B cell (primary cell): ENCODE data around the gene HCRTR2. TPM values are rescaled to one million over a fixed set of nuclear protein-coding genes. Genes with fewer than 3 reads are reported as not detected.
"Not testable (repeated sequence)": the region's sequence is repeated elsewhere in the genome, so short reads cannot be mapped to it uniquely, and the experiment has no call there.

Experiments used
- ATAC-seq: fragments of 200-7000 bp; cut with Tn5 transposase; one replicate; pipeline ENCODE4 v1.10.0; 2021; ENCODE audit warnings: low read depth, mild to moderate bottlenecking, moderate number of reproducible peaks, moderate library complexity
- CTCF ChIA-PET: fragments of 350-600 bp; sonication (Branson Sonifier 250); formaldehyde crosslinking; loops from one replicate; lab custom pipeline; 2021; ENCODE audit warnings: antibody characterized with exemption, inconsistent platforms; lab: Charles Lee
- POLR2A ChIA-PET: fragments of 350-600 bp; sonication (Branson Sonifier 250); formaldehyde crosslinking; loops from one replicate; lab custom pipeline; 2021; ENCODE audit warnings: antibody characterized with exemption; lab: Charles Lee
- DNase-seq: peaks from one replicate; pipeline ENCODE4 v3.0.0; 2013
- H2AFZ ChIP-seq: 2 replicates; pipeline ENCODE4 v1.6.1; 2012; ENCODE audit warnings: mild to moderate bottlenecking, low read depth, low read length; ENCODE audit not compliant: insufficient read depth, poor library complexity, severe bottlenecking
- H3K27ac ChIP-seq, 2 donors: 1 replicate in 1 of 2; 2 replicates in 1 of 2; pipeline ENCODE4 v1.5.1; 2012 to 2013; ENCODE audit warnings: low read length in 2 of 2, mild to moderate bottlenecking in 2 of 2, moderate library complexity in 1 of 2
- H3K27me3 ChIP-seq, 4 experiments: fragments of 200-600 bp in 1 of 4; sonication (generic) in 1 of 4; replicated peaks in 1 of 4; 1 replicate in 2 of 4; 2 replicates in 2 of 4; pipeline versions ENCODE4 v1.6.1 to v1.7.0; 2013 to 2016; ENCODE audit warnings: low read length in 3 of 4, mild to moderate bottlenecking in 2 of 4, mixed read lengths in 1 of 4, moderate library complexity in 1 of 4; ENCODE audit not compliant: insufficient read depth in 4 of 4, control insufficient read depth in 3 of 4; ENCODE audit errors: control extremely low read depth in 1 of 4
- H3K36me3 ChIP-seq, 2 experiments: replicated peaks in 1 of 2; 1 replicate in 1 of 2; 2 replicates in 1 of 2; pipeline versions ENCODE4 v1.6.1 to v1.7.1; 2013; ENCODE audit warnings: low read length in 1 of 2; ENCODE audit not compliant: insufficient read depth in 2 of 2, control insufficient read depth in 1 of 2; ENCODE audit errors: control extremely low read depth in 1 of 2, extremely low read depth in 1 of 2
- H3K4me1 ChIP-seq, 2 donors: fragments of 200-600 bp in 1 of 2; sonication (generic) in 1 of 2; 1 replicate in 1 of 2; 2 replicates in 1 of 2; pipeline versions ENCODE4 v1.5.1 to v1.6.1; 2013 to 2017; ENCODE audit warnings: low read length in 2 of 2; ENCODE audit not compliant: control insufficient read depth in 2 of 2, insufficient read depth in 2 of 2
- H3K4me2 ChIP-seq: replicated peaks from 2 replicates; pipeline ENCODE3; 2012; ENCODE audit warnings: mild to moderate bottlenecking, low read depth, low read length; ENCODE audit not compliant: poor library complexity, severe bottlenecking
- H3K4me3 ChIP-seq, 5 experiments: fragments of 200-600 bp in 1 of 5; sonication (generic) in 1 of 5; 1 replicate in 3 of 5; 2 replicates in 2 of 5; pipeline versions ENCODE4 v1.5.1 to v1.7.0; 2011 to 2016; ENCODE audit warnings: low read length in 4 of 5, mild to moderate bottlenecking in 4 of 5, low read depth in 2 of 5, control low read depth in 1 of 5, moderate library complexity in 1 of 5; ENCODE audit not compliant: insufficient read depth in 1 of 5; ENCODE audit errors: control extremely low read depth in 1 of 5, extremely low read depth in 1 of 5
- H3K79me2 ChIP-seq: fragments of 200-600 bp; sonication (generic); one replicate; pipeline ENCODE4 v1.6.0; 2016; ENCODE audit warnings: low read length; ENCODE audit not compliant: control insufficient read depth, insufficient read depth
- H3K9ac ChIP-seq: fragments of 200-600 bp; sonication (generic); 2 replicates; pipeline ENCODE4 v1.6.1; 2017; ENCODE audit warnings: mild to moderate bottlenecking, low read length, moderate library complexity
- H3K9me3 ChIP-seq, 3 donors: one replicate each; pipeline versions ENCODE4 v1.6.1 to v1.7.1; 2013; ENCODE audit warnings: low read length in 2 of 3; ENCODE audit not compliant: control insufficient read depth in 2 of 3, insufficient read depth in 1 of 3; ENCODE audit errors: control extremely low read depth in 1 of 3
- H4K20me1 ChIP-seq: 2 replicates; pipeline ENCODE4 v1.6.0; 2012; ENCODE audit warnings: mild to moderate bottlenecking, low read length; ENCODE audit not compliant: insufficient read depth, control insufficient read depth, poor library complexity, severe bottlenecking
- H3K27ac Mint-ChIP-seq: one replicate; pipeline ENCODE4 v1.8.0; 2021; ENCODE audit warnings: mixed read lengths
- H3K27me3 Mint-ChIP-seq: one replicate; pipeline ENCODE4 v1.8.0; 2021; ENCODE audit warnings: mixed read lengths
- H3K4me1 Mint-ChIP-seq: one replicate; pipeline ENCODE4 v1.8.0; 2021; ENCODE audit warnings: mixed read lengths
- H3K4me3 Mint-ChIP-seq: one replicate; pipeline ENCODE4 v1.8.0; 2021; ENCODE audit warnings: mixed read lengths
- H3K9me3 Mint-ChIP-seq: one replicate; pipeline ENCODE4 v1.8.0; 2022; ENCODE audit warnings: mixed read lengths; ENCODE audit not compliant: insufficient read depth
- CTCF ChIP-seq: fragments of 200-600 bp; IDR thresholded peaks from one replicate; pipeline ENCODE4 v1.8.0; 2022; ENCODE audit warnings: antibody characterized with exemption, mild to moderate bottlenecking
- EZH2 ChIP-seq: IDR thresholded peaks from 2 replicates; pipeline ENCODE4 v1.6.1; 2012; ENCODE audit warnings: borderline replicate concordance, low read depth, mild to moderate bottlenecking, moderate library complexity, low read length; ENCODE audit not compliant: insufficient read depth, poor library complexity, severe bottlenecking
- WGBS: methylation state at CpG from one replicate; pipeline ENCODE4 v1.1.5; 2013; ENCODE audit warnings: missing lambda C conversion rate; ENCODE audit not compliant: insufficient coverage; 5-methylcytosine and 5-hydroxymethylcytosine counted together
- intact Hi-C: fragments of 100-400 bp; cut with micrococcal nuclease; formaldehyde crosslinking; loops from one replicate; pipeline ENCODE4 v1.10.0; 2022
- polyA plus RNA-seq: library from polyadenylated mRNA; depleted of rRNA; stranded (reverse); fragments of >200 nt; gene quantifications from 2 replicates; pipeline ENCODE4 v1.2.3, GENCODE V29; 2012
- total RNA-seq, 2 donors: library from RNA; stranded (reverse); fragments of 120-200 nt in 1 of 2; gene quantifications; 1 replicate in 1 of 2; 2 replicates in 1 of 2; pipeline versions ENCODE4 v1.2.3 to v1.2.4, GENCODE V29; 2013 to 2022

The HCRTR2 gene
- total and polyA plus RNA-seq, 2 donors (not counting 1 experiment from before 2014, with no cell fraction given): not detected

DNA sequence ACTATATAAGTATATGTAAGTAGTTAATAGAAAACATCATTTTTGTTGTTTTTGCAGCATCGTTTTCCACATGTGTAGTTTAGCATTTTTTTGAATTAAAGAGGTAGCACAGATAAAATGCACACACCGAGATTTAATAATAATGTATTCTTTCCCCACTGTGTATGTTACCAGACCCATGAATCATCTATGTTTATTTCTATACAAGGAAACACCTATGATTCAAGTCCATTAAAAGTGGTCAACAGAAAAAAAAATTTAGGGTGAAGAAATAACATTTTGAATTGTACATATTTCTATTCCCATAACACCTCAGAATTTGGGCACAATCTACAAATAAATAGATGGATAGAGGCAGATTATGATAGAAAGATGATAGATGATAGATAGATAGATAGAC is 31.7 kb upstream of the HCRTR2 start:
- no peaks in the 10 kb centered on the region for H3K9me3 Mint-ChIP-seq
- no CpG with 5 or more reads among the region's 2 CpGs for WGBS
- Histone ChIP-seq H3K9ac (no peak overlapping the region), H3K4me3 (no peak overlapping the region), H3K36me3 (no peaks in the 10 kb centered on the region), H3K79me2 (no peaks in the 10 kb centered on the region), H3K9me3 (peaks cover 0 to 16% (median 0%) of the 10 kb centered on the region in 3 donors), H3K4me2 (no peak overlapping the region), H3K4me1 (no peaks in the 10 kb centered on the region), H2AFZ (no peak overlapping the region), H3K27ac (no peak overlapping the region), H4K20me1 (no peaks in the 10 kb centered on the region), H3K27me3 (no peaks in the 10 kb centered on the region)
- CTCF ChIA-PET: no interaction called here
- DNase-seq: no peak
- no peak overlapping the region for H3K4me3 Mint-ChIP-seq
- POLR2A ChIA-PET: no interaction called here
- no peaks in the 10 kb centered on the region for H3K4me1 Mint-ChIP-seq
- no peak overlapping the region for H3K27ac Mint-ChIP-seq
- ATAC-seq: no peak
- intact Hi-C loops: no loop called here
- TF ChIP-seq EZH2 (no peak), CTCF (no peak)
- H3K27me3 Mint-ChIP-seq: no peaks in the 10 kb centered on the region

DNA sequence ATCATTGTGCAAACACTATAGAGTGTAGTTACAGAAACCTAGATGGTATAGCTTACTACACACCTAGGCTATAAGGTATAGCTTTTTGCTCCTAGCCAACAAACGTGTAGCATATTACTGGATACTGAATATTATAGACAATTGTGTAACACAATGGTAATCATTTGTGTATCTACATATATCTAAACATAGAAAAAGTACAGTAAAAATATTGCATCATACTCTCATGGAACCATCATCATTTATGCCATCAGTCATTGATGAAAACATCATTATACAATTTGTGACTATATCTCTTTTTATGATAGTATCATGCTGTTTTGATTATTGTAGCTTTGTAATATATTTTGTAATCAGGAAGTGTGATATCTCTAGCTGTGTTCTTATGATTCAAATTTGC is 21.0 kb upstream of the HCRTR2 start:
- ATAC-seq: no peak
- H3K4me3 ChIP-seq: no peak overlapping the region
- DNase-seq: no peak
- no peak overlapping the region for H3K9ac ChIP-seq
- H3K27ac ChIP-seq: no peak overlapping the region
- no peak for TF ChIP-seq EZH2
- TF ChIP-seq CTCF: no peak
- ChIA-PET POLR2A (no interaction called here), CTCF (no interaction called here)
- H3K4me2 ChIP-seq: no peak overlapping the region
- no CpG with 5 or more reads among the region's 1 CpG for WGBS
- H3K4me3 Mint-ChIP-seq: no peak overlapping the region
- no peak overlapping the region for H2AFZ ChIP-seq
- peaks cover 2% of the 10 kb centered on the region for H3K9me3 Mint-ChIP-seq
- intact Hi-C loops: no loop called here
- H3K27me3 Mint-ChIP-seq: no peaks in the 10 kb centered on the region
- no peaks in the 10 kb centered on the region for H3K27me3 ChIP-seq
- no peak overlapping the region for H3K27ac Mint-ChIP-seq
- H4K20me1 ChIP-seq: no peaks in the 10 kb centered on the region
- no peaks in the 10 kb centered on the region for H3K4me1 ChIP-seq
- no peaks in the 10 kb centered on the region for H3K4me1 Mint-ChIP-seq
- no peaks in the 10 kb centered on the region for H3K79me2 ChIP-seq
- no peaks in the 10 kb centered on the region for H3K36me3 ChIP-seq
- H3K9me3 ChIP-seq: peaks cover 0 to 5% (median 0%) of the 10 kb centered on the region in 3 donors

DNA sequence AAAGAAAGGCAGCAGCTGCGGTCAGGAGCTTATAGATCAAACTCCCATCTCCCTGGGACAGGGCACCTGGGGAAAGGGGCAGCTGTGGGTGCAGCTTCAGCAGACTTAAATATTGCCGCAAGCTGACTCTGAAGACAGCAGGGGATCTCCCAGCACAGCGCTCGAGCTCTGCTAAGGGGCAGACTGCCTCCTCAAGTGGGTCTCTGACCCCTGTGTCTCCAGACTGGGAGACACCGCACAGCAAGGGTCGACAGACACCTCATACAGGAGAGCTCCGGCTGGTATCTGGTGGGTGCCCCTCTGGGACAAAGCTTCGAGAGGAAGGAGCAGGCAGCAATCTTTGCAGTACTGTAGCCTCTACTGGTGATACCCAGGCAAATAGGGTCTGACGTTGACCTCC is 15.5 kb upstream of the HCRTR2 start:
- H4K20me1 ChIP-seq, ATAC-seq, POLR2A ChIA-PET, H3K27me3 ChIP-seq, CTCF ChIA-PET, H3K4me2 ChIP-seq, H3K4me3 Mint-ChIP-seq, H3K4me3 ChIP-seq, H3K9ac ChIP-seq, H2AFZ ChIP-seq, H3K4me1 Mint-ChIP-seq, intact Hi-C loops, H3K27me3 Mint-ChIP-seq, H3K4me1 ChIP-seq, H3K9me3 Mint-ChIP-seq, H3K36me3 ChIP-seq, DNase-seq, H3K27ac ChIP-seq, H3K79me2 ChIP-seq, H3K27ac Mint-ChIP-seq: not testable (repeated sequence)
- 91% methylated on average over 8 of the region's 9 CpGs for WGBS
- peaks cover 0 to 14% (median 0%) of the 10 kb centered on the region in 3 donors for H3K9me3 ChIP-seq
